SK-N-SH treated with all-trans-retinoic acid at 6 μM for 48 hours (cell line): ENCODE results near the gene SOX10.
"Not testable (repeated sequence)": the region's sequence is repeated elsewhere in the genome, so short reads cannot be mapped to it uniquely, and the experiment has no call there.

Source experiments
- ATAC-seq: fragments of 200-7000 bp; cut with Tn5 transposase; 3 replicates; pipeline ENCODE4 v1.9.1; 2020; ENCODE audit warnings: mild to moderate bottlenecking, moderate library complexity
- ARNTL ChIP-seq: fragments of 450-650 bp; formaldehyde crosslinking; IDR thresholded peaks from 2 replicates; pipeline ENCODE4 v1.5.0; 2020; ENCODE audit warnings: low read depth, mild to moderate bottlenecking, moderate library complexity, borderline replicate concordance
- CREB5 ChIP-seq: fragments of 250-450 bp; sonication (Bioruptor Pico); IDR thresholded peaks from 2 replicates; pipeline ENCODE4 v1.5.1; 2020; ENCODE audit warnings: low read depth, mild to moderate bottlenecking, moderate library complexity
- CSDC2 ChIP-seq: fragments of 250-450 bp; sonication (Bioruptor Pico); IDR thresholded peaks from 2 replicates; pipeline ENCODE4 v1.5.0; 2020; ENCODE audit warnings: mild to moderate bottlenecking, moderate library complexity
- CSRNP3 ChIP-seq: fragments of 250-450 bp; sonication (Bioruptor Pico); IDR thresholded peaks from 2 replicates; pipeline ENCODE4 v1.5.1; 2021; ENCODE audit warnings: mild to moderate bottlenecking, moderate library complexity
- ESRRG ChIP-seq: fragments of 250-450 bp; sonication (Bioruptor Pico); IDR thresholded peaks from 2 replicates; pipeline ENCODE4 v1.6.1; 2021; ENCODE audit warnings: mild to moderate bottlenecking
- GLIS3 ChIP-seq: fragments of 250-450 bp; sonication (Bioruptor Pico); IDR thresholded peaks from 2 replicates; pipeline ENCODE4 v1.5.0; 2020; ENCODE audit warnings: mild to moderate bottlenecking, moderate library complexity
- OSR1 ChIP-seq: fragments of 250-450 bp; sonication (Bioruptor Pico); IDR thresholded peaks from 2 replicates; pipeline ENCODE4 v1.8.0; 2022; ENCODE audit warnings: moderate library complexity, mild to moderate bottlenecking, inconsistent platforms
- PATZ1 ChIP-seq: fragments of 250-450 bp; sonication (Bioruptor Pico); IDR thresholded peaks from 2 replicates; pipeline ENCODE4 v1.8.0; 2020; ENCODE audit warnings: mild to moderate bottlenecking, moderate library complexity, borderline replicate concordance
- PPARA ChIP-seq: fragments of 250-450 bp; sonication (Bioruptor Pico); IDR thresholded peaks from 2 replicates; pipeline ENCODE4 v1.5.0; 2020; ENCODE audit warnings: mild to moderate bottlenecking, borderline replicate concordance
- RARB ChIP-seq: fragments of 250-450 bp; sonication (Bioruptor Pico); IDR thresholded peaks from 2 replicates; pipeline ENCODE4 v1.8.0; 2021; ENCODE audit warnings: mild to moderate bottlenecking, moderate library complexity
- SNAI2 ChIP-seq: fragments of 250-450 bp; sonication (Bioruptor Pico); IDR thresholded peaks from 2 replicates; pipeline ENCODE4 v1.5.0; 2020; ENCODE audit warnings: mild to moderate bottlenecking, moderate library complexity
- TCF4 ChIP-seq: fragments of 250-450 bp; sonication (Bioruptor Pico); IDR thresholded peaks from 2 replicates; pipeline ENCODE4 v1.8.0; 2021; ENCODE audit warnings: mild to moderate bottlenecking, moderate library complexity, borderline replicate concordance
- TOX ChIP-seq: fragments of 250-450 bp; sonication (Bioruptor Pico); IDR thresholded peaks from 2 replicates; pipeline ENCODE4 v1.8.0; 2021; ENCODE audit warnings: mild to moderate bottlenecking, moderate library complexity, borderline replicate concordance
- TSHZ2 ChIP-seq: fragments of 250-450 bp; sonication (Bioruptor Pico); IDR thresholded peaks from 2 replicates; pipeline ENCODE4 v1.5.0; 2020; ENCODE audit warnings: mild to moderate bottlenecking, moderate library complexity
- ZC3H10 ChIP-seq: fragments of 250-450 bp; sonication (Bioruptor Pico); IDR thresholded peaks from 2 replicates; pipeline ENCODE4 v1.5.1; 2021; ENCODE audit warnings: mild to moderate bottlenecking, moderate library complexity
- ZFP3 ChIP-seq: fragments of 250-450 bp; sonication (Bioruptor Pico); IDR thresholded peaks from 2 replicates; pipeline ENCODE4 v1.5.0; 2020; ENCODE audit warnings: mild to moderate bottlenecking, moderate library complexity
- ZNF565 ChIP-seq: fragments of 450-650 bp; formaldehyde crosslinking; conservative IDR thresholded peaks from 2 replicates; pipeline ENCODE4 v1.5.0; 2020; ENCODE audit warnings: low read depth, mild to moderate bottlenecking, moderate library complexity
- ZNF70 ChIP-seq: fragments of 450-650 bp; formaldehyde crosslinking; IDR thresholded peaks from 2 replicates; pipeline ENCODE4 v1.5.0; 2020; ENCODE audit warnings: mild to moderate bottlenecking, moderate library complexity
- TF ChIP-seq, protein P1 (sequence below): fragments of 250-450 bp; sonication (Bioruptor Pico); IDR thresholded peaks from 2 replicates; pipeline ENCODE4 v1.8.0; 2021; ENCODE audit warnings: low read depth, mild to moderate bottlenecking, moderate library complexity, borderline replicate concordance

Gene SOX10

GRCh38 chr22:37981282-37982011 lies 2.9 kb downstream of the SOX10 start:
- TF ChIP-seq ARNTL (CRISPR knock-in tag) (no peak), CSRNP3 (no peak), CSDC2 (CRISPR knock-in tag) (no peak), OSR1 (no peak), CREB5 (CRISPR knock-in tag) (no peak), TCF4 (no peak), ESRRG (CRISPR knock-in tag) (no peak), ZFP3 (no peak), GLIS3 (CRISPR knock-in tag) (no peak), ZNF70 (CRISPR knock-in tag) (no peak), RARB (no peak)
- no peak for ATAC-seq

- no peak for TF ChIP-seq ZFP3
- TF ChIP-seq, all 23 proteins: peak for 0
- ATAC-seq: no peak
Measured at GRCh38 chr22:37979782-37980181, 4.6 kb downstream of the SOX10 start.

- TF ChIP-seq ESRRG (CRISPR knock-in tag) (no peak), CREB5 (CRISPR knock-in tag) (no peak), CSRNP3 (no peak), RARB (no peak), PPARA (CRISPR knock-in tag) (no peak), ZC3H10 (CRISPR knock-in tag) (no peak), ARNTL (CRISPR knock-in tag) (no peak), CSDC2 (CRISPR knock-in tag) (no peak)
- TF ChIP-seq, protein P1, sequence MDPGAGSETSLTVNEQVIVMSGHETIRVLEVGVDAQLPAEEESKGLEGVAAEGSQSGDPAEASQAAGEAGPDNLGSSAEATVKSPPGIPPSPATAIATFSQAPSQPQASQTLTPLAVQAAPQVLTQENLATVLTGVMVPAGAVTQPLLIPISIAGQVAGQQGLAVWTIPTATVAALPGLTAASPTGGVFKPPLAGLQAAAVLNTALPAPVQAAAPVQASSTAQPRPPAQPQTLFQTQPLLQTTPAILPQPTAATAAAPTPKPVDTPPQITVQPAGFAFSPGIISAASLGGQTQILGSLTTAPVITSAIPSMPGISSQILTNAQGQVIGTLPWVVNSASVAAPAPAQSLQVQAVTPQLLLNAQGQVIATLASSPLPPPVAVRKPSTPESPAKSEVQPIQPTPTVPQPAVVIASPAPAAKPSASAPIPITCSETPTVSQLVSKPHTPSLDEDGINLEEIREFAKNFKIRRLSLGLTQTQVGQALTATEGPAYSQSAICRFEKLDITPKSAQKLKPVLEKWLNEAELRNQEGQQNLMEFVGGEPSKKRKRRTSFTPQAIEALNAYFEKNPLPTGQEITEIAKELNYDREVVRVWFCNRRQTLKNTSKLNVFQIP (CRISPR knock-in tag): no peak
Measured at GRCh38 chr22:37976547-37976946, 7.8 kb downstream of the SOX10 start.

GRCh38 chr22:37976022-37976421 lies 8.3 kb downstream of the SOX10 start:
- ATAC-seq: not testable (repeated sequence)

More at GRCh38 chr22:37976547-37976946, 7.8 kb downstream of the SOX10 start:
- no peak for ATAC-seq

GRCh38 chr22:37975153-37975552 lies 9.2 kb downstream of the SOX10 start:
- no peak for ATAC-seq
- TF ChIP-seq GLIS3 (CRISPR knock-in tag) (no peak), CSDC2 (CRISPR knock-in tag) (no peak), ZNF565 (CRISPR knock-in tag) (no peak), CREB5 (CRISPR knock-in tag) (no peak), ZC3H10 (CRISPR knock-in tag) (no peak), TSHZ2 (CRISPR knock-in tag) (no peak), PATZ1 (CRISPR knock-in tag) (no peak), TOX (CRISPR knock-in tag) (no peak), SNAI2 (CRISPR knock-in tag) (no peak)
